ENCODE results near the gene EVA1A.

GRCh38 chr2:75553935-75554531 lies 6.7 kb downstream of the EVA1A start:
- TF ChIP-seq ARNTL (CRISPR knock-in tag; IDR thresholded peaks at IDR 0.05; ENCODE audit: borderline replicate concordance, low read depth) (no peak), ZC3H10 (CRISPR knock-in tag; IDR thresholded peaks at IDR 0.05) (no peak), PPARA (CRISPR knock-in tag; IDR thresholded peaks at IDR 0.05; ENCODE audit: borderline replicate concordance) (no peak)

Measured in SK-N-SH treated with all-trans-retinoic acid at 6 μM for 48 hours (cell line).